Measurements from ENCODE around the gene SPATC1L. TPM values are rescaled to one million over a fixed set of nuclear protein-coding genes. Genes with fewer than 3 reads are reported as not detected.

SPATC1L gene
- total and polyA plus RNA-seq, 2 donors (not counting 1 experiment from before 2014, with no cell fraction given), result 11.4 to 15.4 TPM

DNA sequence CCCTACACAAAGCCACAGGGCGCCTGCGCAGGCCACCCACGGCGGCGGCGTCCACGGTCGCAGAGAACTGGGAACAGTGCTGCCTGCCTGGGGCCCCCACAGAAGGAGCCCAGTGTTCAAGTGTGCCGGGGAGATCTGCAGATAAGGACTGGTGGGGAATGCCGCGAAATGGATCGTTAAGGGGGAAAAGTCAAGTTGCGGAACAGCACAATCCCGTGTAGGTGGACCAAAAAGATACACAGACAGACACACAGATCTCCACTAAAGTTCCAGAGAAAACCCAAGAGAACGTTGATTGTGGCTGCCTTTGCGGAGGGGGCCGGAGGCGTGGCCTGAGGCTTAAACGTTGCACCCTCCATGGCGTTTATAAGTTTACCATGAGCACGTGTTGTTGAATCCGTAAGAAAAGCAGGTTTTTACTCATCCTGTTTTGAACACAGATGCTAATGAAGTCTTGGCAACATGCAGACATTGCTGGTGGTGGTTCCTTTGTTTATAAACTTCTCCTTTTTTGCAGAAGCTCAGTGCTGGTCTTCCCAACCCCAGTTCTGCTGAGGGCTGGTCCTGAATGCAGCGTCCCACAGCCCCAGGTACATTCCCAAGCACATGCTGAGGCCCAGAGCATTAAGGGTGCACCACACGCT is 4.1 kb downstream of the SPATC1L start:
- no peaks in the 10 kb centered on the region for H3K36me3 ChIP-seq (replicated peaks in 1 of 2; ENCODE audit: control extremely low read depth in 1 of 2, control insufficient read depth in 1 of 2, extremely low read depth in 1 of 2, insufficient read depth in 2 of 2, low read length in 1 of 2)
- H3K27ac ChIP-seq (ENCODE audit: low read length in 2 of 2), result no peak overlapping the region
- peaks cover 3% of the 10 kb centered on the region for H3K79me2 ChIP-seq (ENCODE audit: control insufficient read depth, insufficient read depth, low read length)
- TF ChIP-seq EZH2 (IDR thresholded peaks at IDR 0.05; ENCODE audit: borderline replicate concordance, insufficient read depth, low read depth, low read length, poor library complexity, severe bottlenecking), result no peak
- TF ChIP-seq, protein P1, sequence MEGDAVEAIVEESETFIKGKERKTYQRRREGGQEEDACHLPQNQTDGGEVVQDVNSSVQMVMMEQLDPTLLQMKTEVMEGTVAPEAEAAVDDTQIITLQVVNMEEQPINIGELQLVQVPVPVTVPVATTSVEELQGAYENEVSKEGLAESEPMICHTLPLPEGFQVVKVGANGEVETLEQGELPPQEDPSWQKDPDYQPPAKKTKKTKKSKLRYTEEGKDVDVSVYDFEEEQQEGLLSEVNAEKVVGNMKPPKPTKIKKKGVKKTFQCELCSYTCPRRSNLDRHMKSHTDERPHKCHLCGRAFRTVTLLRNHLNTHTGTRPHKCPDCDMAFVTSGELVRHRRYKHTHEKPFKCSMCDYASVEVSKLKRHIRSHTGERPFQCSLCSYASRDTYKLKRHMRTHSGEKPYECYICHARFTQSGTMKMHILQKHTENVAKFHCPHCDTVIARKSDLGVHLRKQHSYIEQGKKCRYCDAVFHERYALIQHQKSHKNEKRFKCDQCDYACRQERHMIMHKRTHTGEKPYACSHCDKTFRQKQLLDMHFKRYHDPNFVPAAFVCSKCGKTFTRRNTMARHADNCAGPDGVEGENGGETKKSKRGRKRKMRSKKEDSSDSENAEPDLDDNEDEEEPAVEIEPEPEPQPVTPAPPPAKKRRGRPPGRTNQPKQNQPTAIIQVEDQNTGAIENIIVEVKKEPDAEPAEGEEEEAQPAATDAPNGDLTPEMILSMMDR (IDR thresholded peaks at IDR 0.05), result no peak
- H3K27me3 ChIP-seq (replicated peaks in 1 of 4; ENCODE audit: control extremely low read depth in 1 of 4, control insufficient read depth in 3 of 4, insufficient read depth in 4 of 4, low read length in 3 of 4), result no peaks in the 10 kb centered on the region
- no peak overlapping the region for H3K9ac ChIP-seq (ENCODE audit: low read length)
- peaks cover 4% of the 10 kb centered on the region for H3K9me3 Mint-ChIP-seq (ENCODE audit: insufficient read depth)
- H3K4me3 Mint-ChIP-seq, result peak overlapping the region; percentile 27
- H3K4me1 Mint-ChIP-seq, result peaks cover 5% of the 10 kb centered on the region
- no peak overlapping the region for H3K4me2 ChIP-seq (replicated peaks; ENCODE audit: low read depth, low read length, poor library complexity, severe bottlenecking)
- no peak overlapping the region for H2AFZ ChIP-seq (ENCODE audit: insufficient read depth, low read depth, low read length, poor library complexity, severe bottlenecking)
- DNase-seq, result no peak
- no peak for ATAC-seq (ENCODE audit: low read depth)
- no peak overlapping the region for H3K4me3 ChIP-seq (ENCODE audit: control extremely low read depth in 1 of 5, extremely low read depth in 1 of 5, insufficient read depth in 1 of 5, low read depth in 2 of 5, low read length in 4 of 5)
- H3K27me3 Mint-ChIP-seq, result no peaks in the 10 kb centered on the region
- POLR2A ChIA-PET, result no interaction called here
- intact Hi-C loops (cut with micrococcal nuclease), result no loop called here
- no peak overlapping the region for H3K27ac Mint-ChIP-seq
- WGBS (ENCODE audit: insufficient coverage), result 90% methylated on average over 19 of the region's 24 CpGs
- H3K9me3 ChIP-seq (ENCODE audit: control extremely low read depth in 1 of 3, control insufficient read depth in 2 of 3, insufficient read depth in 1 of 3, low read length in 2 of 3), result peaks cover 0 to 6% (median 0%) of the 10 kb centered on the region in 3 donors
- H3K4me1 ChIP-seq (ENCODE audit: control insufficient read depth in 2 of 2, insufficient read depth in 2 of 2, low read length in 2 of 2), result peaks cover 0 to 10% of the 10 kb centered on the region in 2 donors
- CTCF ChIA-PET, result no interaction called here
- H4K20me1 ChIP-seq (ENCODE audit: control insufficient read depth, insufficient read depth, low read length, poor library complexity, severe bottlenecking), result no peaks in the 10 kb centered on the region

DNA sequence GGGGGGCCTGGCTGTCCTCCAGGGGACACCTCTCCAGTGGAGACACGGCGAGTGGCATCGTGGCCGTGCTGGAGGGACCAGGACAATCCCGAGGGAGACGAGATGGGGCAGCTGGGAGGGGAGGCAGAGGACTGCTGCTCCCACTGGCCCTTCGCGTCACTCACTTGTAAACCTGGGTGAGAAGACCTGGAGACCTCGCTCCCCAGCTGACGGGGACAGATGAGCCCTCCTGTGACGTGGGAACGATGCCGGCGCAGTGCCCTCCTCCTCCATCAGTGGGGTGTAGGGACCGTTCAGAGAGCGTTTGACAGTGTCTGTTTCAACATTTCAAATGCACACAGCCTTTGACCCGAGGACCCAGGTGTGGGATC is 4.6 kb downstream of the SPATC1L start:
- no peak overlapping the region for H3K9ac ChIP-seq (ENCODE audit: low read length)
- no peak overlapping the region for H3K4me2 ChIP-seq (replicated peaks; ENCODE audit: low read depth, low read length, poor library complexity, severe bottlenecking)
- H2AFZ ChIP-seq (ENCODE audit: insufficient read depth, low read depth, low read length, poor library complexity, severe bottlenecking), result no peak overlapping the region
- WGBS (ENCODE audit: insufficient coverage), result 97% methylated on average over 17 of the region's 17 CpGs
- intact Hi-C loops (cut with micrococcal nuclease), result no loop called here
- peaks cover 0 to 8% of the 10 kb centered on the region in 2 donors for H3K4me1 ChIP-seq (ENCODE audit: control insufficient read depth in 2 of 2, insufficient read depth in 2 of 2, low read length in 2 of 2)
- ATAC-seq (ENCODE audit: low read depth) (no peak), DNase-seq (peak; percentile 6)
- no peaks in the 10 kb centered on the region for H3K27me3 ChIP-seq (replicated peaks in 1 of 4; ENCODE audit: control extremely low read depth in 1 of 4, control insufficient read depth in 3 of 4, insufficient read depth in 4 of 4, low read length in 3 of 4)
- no peak overlapping the region for H3K27ac ChIP-seq (ENCODE audit: low read length in 2 of 2)
- ChIA-PET CTCF (no interaction called here), POLR2A (no interaction called here)
- Mint-ChIP-seq H3K9me3 (ENCODE audit: insufficient read depth) (peaks cover 5% of the 10 kb centered on the region), H3K27ac (no peak overlapping the region), H3K4me1 (peaks cover 4% of the 10 kb centered on the region), H3K27me3 (no peaks in the 10 kb centered on the region), H3K4me3 (no peak overlapping the region)
- peaks cover 3% of the 10 kb centered on the region for H3K79me2 ChIP-seq (ENCODE audit: control insufficient read depth, insufficient read depth, low read length)
- H3K9me3 ChIP-seq (ENCODE audit: control extremely low read depth in 1 of 3, control insufficient read depth in 2 of 3, insufficient read depth in 1 of 3, low read length in 2 of 3), result peaks cover 0 to 6% (median 1%) of the 10 kb centered on the region in 3 donors
- TF ChIP-seq, protein P1 (IDR thresholded peaks at IDR 0.05), result no peak
- TF ChIP-seq EZH2 (IDR thresholded peaks at IDR 0.05; ENCODE audit: borderline replicate concordance, insufficient read depth, low read depth, low read length, poor library complexity, severe bottlenecking), result no peak
- H3K4me3 ChIP-seq (ENCODE audit: control extremely low read depth in 1 of 5, extremely low read depth in 1 of 5, insufficient read depth in 1 of 5, low read depth in 2 of 5, low read length in 4 of 5), result no peak overlapping the region
- no peaks in the 10 kb centered on the region for H3K36me3 ChIP-seq (replicated peaks in 1 of 2; ENCODE audit: control extremely low read depth in 1 of 2, control insufficient read depth in 1 of 2, extremely low read depth in 1 of 2, insufficient read depth in 2 of 2, low read length in 1 of 2)
- H4K20me1 ChIP-seq (ENCODE audit: control insufficient read depth, insufficient read depth, low read length, poor library complexity, severe bottlenecking), result no peaks in the 10 kb centered on the region

Measured in B cell (primary cell).